ENCODE results near the gene LGALS3.
A peak's percentile ranks its signal among the peaks of the same experiment; 100 is the strongest.

Gene LGALS3

GRCh38 chr14:55121628-55122439 lies 7.2 kb upstream of the LGALS3 start:
- CTCF ChIA-PET, result interaction anchor here (0.6 to 1.3 kb wide), 2 partner anchors 10 to 12 kb away, joined by 3 read pairs; no protein-coding TSS in a partner anchor
- POLR2A ChIA-PET, result interaction anchor here (0.5 kb wide), 1 partner anchor 86 kb away, joined by 3 read pairs; no protein-coding TSS in a partner anchor
- TF ChIP-seq HDGF (IDR thresholded peaks at IDR 0.05; ENCODE audit: borderline replicate concordance) (no peak), PKNOX1 (IDR thresholded peaks at IDR 0.05) (no peak), CTBP1 (IDR thresholded peaks at IDR 0.05; ENCODE audit: borderline replicate concordance) (no peak), SP1 (IDR thresholded peaks at IDR 0.05) (no peak), SUZ12 (IDR thresholded peaks at IDR 0.05) (no peak), ZNF384 (IDR thresholded peaks at IDR 0.05) (no peak), ELF4 (IDR thresholded peaks at IDR 0.05) (no peak), LEF1 (IDR thresholded peaks at IDR 0.05; ENCODE audit: borderline replicate concordance) (no peak), FOXA1 (IDR thresholded peaks at IDR 0.05) (no peak), ARNT (IDR thresholded peaks at IDR 0.05) (no peak)
- DNase-seq (ENCODE audit: extremely low spot score), result no peak

GRCh38 chr14:55122440-55122986 lies 6.5 kb upstream of the LGALS3 start:
- DNase-seq (ENCODE audit: extremely low spot score), result no peak
- POLR2A ChIA-PET, result interaction anchor here (0.5 kb wide), 1 partner anchor 86 kb away, joined by 3 read pairs; no protein-coding TSS in a partner anchor
- no peak for TF ChIP-seq ZNF384 (IDR thresholded peaks at IDR 0.05)
- TF ChIP-seq HDGF (IDR thresholded peaks at IDR 0.05; ENCODE audit: borderline replicate concordance), result no peak
- TF ChIP-seq L3MBTL2 (conservative IDR thresholded peaks at IDR 0.05), result peak; percentile 5; the same call in 1 of the 2 replicates
- TF ChIP-seq PKNOX1 (IDR thresholded peaks at IDR 0.05), result 0 out of 2 replicates have a peak, but pooled peaks have one; percentile 5
- CTCF ChIA-PET, result interaction anchor here (0.6 to 1.3 kb wide), 2 partner anchors 9 to 13 kb away, joined by 3 read pairs; no protein-coding TSS in a partner anchor

- POLR2A ChIA-PET, result no interaction called here
- TF ChIP-seq LEF1 (IDR thresholded peaks at IDR 0.05; ENCODE audit: borderline replicate concordance), result no peak
- no peak for TF ChIP-seq ARNT (IDR thresholded peaks at IDR 0.05)
- TF ChIP-seq ELF4 (IDR thresholded peaks at IDR 0.05), result no peak
- no peak for TF ChIP-seq SP1 (IDR thresholded peaks at IDR 0.05)
- CTCF ChIA-PET, result interaction anchor here (1.3 kb wide), 1 partner anchor 8 kb away, joined by 3 read pairs; no protein-coding TSS in a partner anchor
- DNase-seq (ENCODE audit: extremely low spot score), result no peak
Measured at GRCh38 chr14:55123101-55123500, 6.0 kb upstream of the LGALS3 start.

GRCh38 chr14:55123852-55124639 lies 5.0 kb upstream of the LGALS3 start:
- ChIA-PET POLR2A (no interaction called here), CTCF (no interaction called here)
- TF ChIP-seq PKNOX1 (IDR thresholded peaks at IDR 0.05), result no peak
- no peak for TF ChIP-seq CTBP1 (IDR thresholded peaks at IDR 0.05; ENCODE audit: borderline replicate concordance)
- no peak for TF ChIP-seq ZNF384 (IDR thresholded peaks at IDR 0.05)
- TF ChIP-seq SUZ12 (IDR thresholded peaks at IDR 0.05), result no peak
- TF ChIP-seq BHLHE40 (IDR thresholded peaks at IDR 0.05; ENCODE audit: borderline replicate concordance), result no peak
- TF ChIP-seq SP1 (IDR thresholded peaks at IDR 0.05), result no peak
- no peak for TF ChIP-seq FOXM1 (IDR thresholded peaks at IDR 0.05; ENCODE audit: borderline replicate concordance)
- no peak for TF ChIP-seq FOXA1 (IDR thresholded peaks at IDR 0.05)
- no peak for TF ChIP-seq ELF4 (IDR thresholded peaks at IDR 0.05)
- no peak for TF ChIP-seq TARDBP (IDR thresholded peaks at IDR 0.05)
- no peak for TF ChIP-seq LEF1 (IDR thresholded peaks at IDR 0.05; ENCODE audit: borderline replicate concordance)
- TF ChIP-seq L3MBTL2 (conservative IDR thresholded peaks at IDR 0.05), result no peak
- TF ChIP-seq FOXK2 (IDR thresholded peaks at IDR 0.05), result no peak
- TF ChIP-seq HDGF (IDR thresholded peaks at IDR 0.05; ENCODE audit: borderline replicate concordance), result no peak
- TF ChIP-seq ARNT (IDR thresholded peaks at IDR 0.05), result no peak
- TF ChIP-seq NFRKB (IDR thresholded peaks at IDR 0.05), result no peak
- no peak for DNase-seq (ENCODE audit: extremely low spot score)

GRCh38 chr14:55124774-55125386 lies 4.2 kb upstream of the LGALS3 start:
- POLR2A ChIA-PET, result no interaction called here
- CTCF ChIA-PET, result no interaction called here
- TF ChIP-seq SP1 (IDR thresholded peaks at IDR 0.05) (no peak), FOXK2 (IDR thresholded peaks at IDR 0.05) (no peak), CTBP1 (IDR thresholded peaks at IDR 0.05; ENCODE audit: borderline replicate concordance) (no peak), ARNT (IDR thresholded peaks at IDR 0.05) (no peak)
- DNase-seq (ENCODE audit: extremely low spot score), result no peak

- ChIA-PET POLR2A (no interaction called here), CTCF (no interaction called here)
- TF ChIP-seq TARDBP (IDR thresholded peaks at IDR 0.05), result no peak
- DNase-seq (ENCODE audit: extremely low spot score), result no peak
Measured at GRCh38 chr14:55125403-55125802, 3.6 kb upstream of the LGALS3 start.
